HG03457 (cell line): ENCODE measurements around the gene KCNH8.
"Not testable (repeated sequence)": the region's sequence is repeated elsewhere in the genome, so short reads cannot be mapped to it uniquely, and the experiment has no call there.

ENCODE experiments used
- ATAC-seq: cut with Tn5 transposase; IDR thresholded peaks from one replicate; pipeline ENCODE4 v1.9.1; 2021; ENCODE audit warnings: moderate number of reproducible peaks; ENCODE audit not compliant: unreplicated experiment

Gene KCNH8

DNA sequence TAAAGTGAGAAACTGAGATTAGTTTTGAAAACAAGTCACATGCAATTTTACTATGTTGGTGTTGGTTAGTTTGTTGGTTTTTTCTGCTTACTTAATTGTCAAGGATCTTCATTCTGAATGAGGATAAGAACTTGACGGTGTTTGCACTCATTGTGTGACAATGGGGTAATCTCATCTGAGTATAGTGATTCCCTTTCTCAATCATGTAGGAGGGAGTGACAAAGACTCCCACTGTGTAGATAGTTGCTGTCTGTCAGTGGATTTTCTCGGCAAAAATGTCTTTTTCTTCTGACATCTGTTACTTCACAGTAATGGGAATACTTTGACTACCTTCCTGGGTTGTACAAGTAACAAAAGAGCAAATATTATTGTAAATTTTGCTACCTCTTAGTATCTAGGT, 23.5 kb downstream of the KCNH8 start:
- ATAC-seq: no peak

DNA sequence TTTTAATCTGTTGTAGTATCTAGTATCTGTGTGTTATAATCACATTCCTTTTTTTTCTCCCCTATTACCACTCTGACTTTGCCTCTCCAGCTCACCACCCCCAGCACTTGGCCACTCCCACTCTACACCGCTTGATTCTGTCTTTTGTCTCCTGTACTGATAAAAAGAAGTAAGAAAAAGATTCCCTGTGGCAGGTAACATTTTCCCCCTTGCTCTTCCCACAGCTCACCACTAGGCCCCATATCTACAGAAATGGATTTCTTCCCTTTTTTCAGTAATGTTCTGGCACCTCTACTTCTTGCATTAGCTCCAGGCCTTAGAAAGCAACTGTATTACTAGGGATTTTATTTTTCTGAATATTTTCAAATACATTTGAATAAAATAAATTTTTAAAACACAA, 25.6 kb downstream of the KCNH8 start:
- ATAC-seq: no peak

DNA sequence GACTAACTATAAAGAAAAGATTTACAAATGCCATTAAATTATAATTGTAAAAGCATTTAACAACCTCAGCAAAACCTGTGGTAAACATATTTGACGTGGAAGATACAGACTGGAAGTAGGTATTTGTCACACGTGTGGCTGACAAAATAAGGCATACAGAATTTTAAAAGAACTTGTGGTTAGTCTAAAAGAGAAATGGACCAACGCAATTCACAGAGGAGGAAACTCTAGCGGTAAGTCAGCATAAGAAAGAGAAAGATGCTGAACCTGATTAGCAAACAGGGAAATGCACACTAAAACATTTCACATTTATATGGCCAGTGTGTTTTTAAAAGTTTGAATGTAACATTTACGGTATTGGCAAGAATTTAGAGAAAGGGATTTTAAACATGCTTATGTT, 35.3 kb downstream of the KCNH8 start:
- no peak for ATAC-seq

DNA sequence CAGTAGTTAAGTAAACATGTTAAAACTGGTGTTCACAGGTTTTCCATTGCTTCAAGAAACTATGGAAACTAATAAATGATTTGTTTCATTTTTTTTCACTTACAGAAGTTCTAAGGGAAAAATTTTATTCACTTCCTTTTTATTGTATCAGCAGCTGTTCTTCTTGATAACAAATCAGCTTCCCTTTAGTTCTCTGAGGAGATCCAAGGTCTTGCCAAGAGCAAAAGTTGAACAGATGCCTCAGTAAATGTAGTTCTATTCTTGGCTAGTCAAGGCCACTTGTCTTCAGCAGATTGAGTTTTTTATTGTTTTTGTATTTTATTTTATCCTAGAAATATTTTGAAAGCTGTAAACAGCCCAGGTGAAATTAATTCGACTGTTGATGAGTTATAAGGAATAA, 41.8 kb downstream of the KCNH8 start:
- ATAC-seq: no peak

DNA sequence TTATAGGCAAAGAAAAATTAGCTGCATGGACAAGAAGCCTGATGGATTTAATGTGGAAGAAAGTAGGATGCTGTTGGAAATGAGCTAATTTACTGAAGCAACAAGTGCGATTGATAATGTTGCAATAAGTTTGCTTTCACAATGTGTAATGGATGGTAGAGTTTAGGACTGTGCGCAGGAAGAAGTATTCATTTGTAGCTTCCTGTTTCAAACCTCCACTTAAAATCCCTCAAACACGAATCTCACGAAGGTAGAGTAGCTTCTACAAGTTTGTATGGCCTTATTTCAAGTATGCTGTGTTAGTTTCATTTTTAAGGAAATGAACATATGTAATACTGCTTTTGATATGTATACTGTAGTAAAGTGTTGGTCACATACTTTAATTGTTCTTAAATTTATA, 42.3 kb downstream of the KCNH8 start:
- ATAC-seq: no peak

DNA sequence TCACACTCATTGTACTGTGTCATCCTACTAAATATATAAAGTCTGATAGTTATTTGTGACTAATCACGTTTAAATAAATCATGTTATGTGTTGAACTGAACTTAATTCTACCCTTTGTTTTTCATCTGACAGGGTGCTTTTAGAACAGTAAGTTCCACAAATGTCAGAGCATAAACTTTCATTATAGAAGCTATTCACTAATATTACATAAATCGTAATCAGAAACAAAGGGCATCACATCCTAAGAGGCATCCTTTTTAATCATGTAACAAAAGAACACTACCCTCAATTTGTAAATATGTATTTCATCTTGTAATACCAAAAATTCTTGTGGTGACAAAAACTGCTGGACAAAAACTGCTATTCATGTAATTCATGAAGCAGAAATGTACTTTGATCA, 50.8 kb downstream of the KCNH8 start:
- ATAC-seq: no peak

DNA sequence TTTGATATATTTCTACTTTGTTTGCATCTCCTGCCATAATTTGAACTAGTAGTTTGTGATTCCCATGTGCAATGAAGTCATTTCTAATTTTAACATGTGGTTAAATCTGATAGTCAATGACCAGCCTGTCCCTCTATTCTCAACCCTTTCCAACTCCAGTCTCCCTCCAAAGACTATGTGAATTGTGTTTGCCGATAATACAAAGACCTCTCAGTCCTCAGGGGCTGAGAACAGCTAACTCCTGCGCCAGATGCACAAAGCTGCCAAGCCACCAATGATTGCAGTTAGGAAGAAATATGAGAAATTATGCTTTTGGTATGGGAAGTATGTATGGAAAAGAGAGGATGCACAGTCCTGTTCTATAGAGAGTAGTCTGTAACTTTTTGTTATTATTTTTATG, 54.0 kb downstream of the KCNH8 start:
- no peak for ATAC-seq

DNA sequence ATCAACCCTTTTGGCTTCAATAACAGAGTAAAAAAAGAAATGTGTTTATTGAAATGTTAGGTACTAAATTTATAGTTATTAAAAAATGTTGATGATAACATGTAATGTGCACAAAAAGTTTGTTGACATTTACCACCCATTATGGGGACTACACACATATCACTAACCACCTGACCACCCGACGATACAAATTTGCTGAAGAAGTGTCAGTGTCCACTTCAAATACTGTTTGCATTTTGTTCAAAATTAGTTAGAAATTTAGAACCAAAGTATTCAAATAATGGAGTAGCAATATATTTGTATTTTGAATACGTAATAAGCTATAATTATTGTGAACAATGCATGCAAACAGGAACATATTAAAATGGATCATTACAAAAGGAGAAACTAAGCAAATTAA, 54.4 kb downstream of the KCNH8 start:
- no peak for ATAC-seq

DNA sequence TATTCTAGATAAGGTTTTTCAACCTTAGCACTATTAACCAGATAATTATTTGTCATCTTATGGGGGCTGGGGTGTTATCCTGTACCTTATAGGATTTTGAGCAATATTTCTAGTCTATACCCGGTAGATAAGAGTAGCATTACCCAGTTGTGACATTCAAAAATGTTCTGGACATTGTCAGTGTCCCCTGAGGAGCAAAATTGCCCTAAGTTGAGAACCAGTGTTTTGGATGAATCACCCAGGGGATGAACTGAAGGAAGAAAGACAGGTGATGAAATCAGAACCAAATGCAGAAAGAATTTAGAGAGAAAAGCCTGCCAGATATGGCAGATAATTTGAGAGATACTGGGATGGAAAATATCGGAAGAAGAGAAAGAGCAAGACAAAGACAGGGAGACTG, 58.2 kb downstream of the KCNH8 start:
- ATAC-seq: no peak

DNA sequence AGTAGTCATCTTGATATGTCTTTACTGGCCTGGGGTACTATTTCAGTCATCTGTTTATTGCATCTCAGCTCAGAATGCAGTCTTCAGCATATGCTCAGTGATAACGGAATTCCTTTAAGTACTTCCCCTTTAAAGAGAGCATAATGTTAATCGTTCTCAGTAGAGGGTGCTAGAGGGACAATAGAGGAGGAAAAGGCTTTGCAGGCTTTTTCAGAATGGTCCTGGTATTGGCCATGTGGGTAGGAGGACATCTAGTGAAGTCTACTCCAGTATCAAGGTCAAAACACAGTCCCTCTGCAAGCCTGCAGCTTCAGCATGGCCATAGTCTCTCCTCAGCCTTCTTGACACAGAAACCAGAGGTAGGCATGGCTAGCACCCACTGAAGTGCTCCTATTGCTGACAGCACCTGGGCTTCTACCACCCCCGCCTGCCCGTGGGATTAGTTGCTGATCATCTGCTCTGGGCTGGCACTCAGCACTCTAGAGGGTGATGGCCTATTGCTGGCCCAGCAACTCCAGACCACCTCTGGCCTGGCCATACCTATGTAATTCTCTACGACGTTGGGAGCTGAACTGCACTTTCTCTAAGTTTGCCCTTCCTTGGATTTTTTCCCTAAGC, 65.4 kb downstream of the KCNH8 start:
- ATAC-seq: no peak

DNA sequence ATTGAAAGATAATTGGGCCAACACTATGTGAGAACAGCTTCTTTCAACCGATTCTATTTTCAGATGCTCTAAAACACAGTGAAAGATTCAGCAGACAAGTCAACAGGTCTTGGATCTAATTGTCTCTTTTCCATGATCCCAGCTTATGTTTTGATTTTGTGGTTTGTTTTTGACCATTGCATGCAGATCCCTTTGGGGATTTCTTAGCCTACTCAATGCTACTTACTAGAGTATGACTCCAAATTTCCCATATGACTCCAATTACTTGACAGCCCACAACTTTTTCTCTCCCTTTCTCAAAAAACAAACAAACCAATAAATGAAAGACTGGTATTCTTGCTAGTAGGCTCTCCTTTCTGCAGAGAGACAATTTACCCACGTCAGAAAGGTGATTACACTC, 67.1 kb downstream of the KCNH8 start:
- ATAC-seq: no peak

DNA sequence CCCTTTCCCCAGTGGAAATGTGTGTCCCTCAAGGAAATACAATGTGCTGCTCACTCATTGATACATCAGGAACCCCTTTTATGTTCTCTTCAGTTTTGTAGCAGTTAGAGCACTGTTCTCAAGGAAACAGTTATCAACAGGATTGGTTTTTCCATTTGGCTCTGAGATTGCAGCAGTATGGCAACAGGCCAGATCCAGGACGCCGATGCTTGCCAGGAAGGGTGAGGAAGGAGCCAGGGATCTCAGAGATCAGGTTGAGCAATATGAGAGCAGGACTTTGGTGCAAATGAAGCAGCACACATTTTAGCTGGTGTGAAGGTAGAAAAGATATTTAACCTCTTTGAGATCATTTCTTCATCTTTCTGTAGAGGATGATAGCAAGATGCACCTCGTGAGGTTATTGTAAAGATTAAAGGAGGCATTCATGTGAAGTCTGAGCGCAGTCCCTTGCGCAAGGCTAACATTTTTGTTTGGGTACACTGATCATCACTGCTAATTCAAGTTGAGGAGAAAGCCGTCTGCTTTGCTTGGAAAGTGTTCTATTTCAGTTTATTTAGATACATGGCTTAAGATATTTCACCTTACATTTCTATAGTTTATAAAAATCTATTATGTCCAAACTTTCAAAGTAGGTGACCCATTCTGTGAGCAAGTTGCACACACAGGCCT, 68.5 kb downstream of the KCNH8 start:
- ATAC-seq: no peak

DNA sequence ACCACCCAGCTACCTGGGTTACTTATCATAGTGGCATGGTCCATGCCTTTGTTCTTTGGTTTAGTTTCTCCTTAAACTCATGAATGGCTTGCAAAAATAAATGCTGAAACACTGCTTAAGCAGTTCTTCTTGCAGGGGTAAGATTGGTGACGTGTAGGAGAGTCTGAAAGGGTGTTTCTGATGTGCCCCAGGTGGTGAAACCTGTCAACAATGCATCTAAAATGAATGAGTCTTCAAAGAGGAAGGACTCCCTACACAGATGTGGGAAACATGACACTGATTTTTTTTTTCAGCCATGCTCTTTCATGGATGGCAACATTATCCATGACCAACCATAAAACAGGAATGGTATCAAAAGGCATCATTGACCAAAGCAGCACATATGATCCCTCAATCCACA, 72.0 kb downstream of the KCNH8 start:
- ATAC-seq: no peak

DNA sequence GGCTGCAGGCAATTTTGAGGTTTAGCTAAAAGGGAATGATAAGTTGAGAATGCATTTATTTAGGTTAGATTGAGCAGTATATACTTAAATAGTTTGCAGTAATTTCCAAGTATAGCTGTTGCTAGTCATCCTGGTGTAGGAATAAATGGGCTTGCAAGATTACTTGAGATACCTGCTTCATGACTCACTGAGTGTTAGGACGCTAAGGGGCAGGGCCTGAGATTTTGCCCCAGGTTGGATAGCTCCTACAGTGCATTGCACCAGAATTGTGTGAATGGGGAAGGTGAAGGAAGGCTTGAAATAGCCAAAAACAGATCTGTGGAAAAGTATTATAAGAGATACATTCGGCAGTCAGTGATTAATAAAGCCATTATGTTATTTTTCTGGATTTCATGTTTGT, 72.8 kb downstream of the KCNH8 start:
- ATAC-seq: no peak

DNA sequence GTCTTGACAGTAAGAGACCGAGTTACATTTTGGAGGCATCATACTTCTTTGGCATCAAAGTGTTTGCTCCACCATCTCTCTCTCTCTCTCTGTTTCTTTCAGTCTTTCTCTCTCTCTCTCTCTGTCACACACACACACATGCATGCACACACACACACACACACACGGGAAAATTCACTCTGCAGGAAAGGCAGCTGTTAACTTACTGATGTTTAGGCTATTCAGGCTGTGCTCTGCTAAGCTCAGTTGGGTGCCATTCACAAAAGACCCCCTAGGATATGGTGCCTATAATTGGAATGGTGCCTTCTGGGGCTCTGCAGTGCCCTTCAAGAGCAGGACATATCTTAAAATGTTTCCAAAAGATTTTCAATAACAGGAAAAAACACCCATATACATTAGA, 78.2 kb downstream of the KCNH8 start:
- no peak for ATAC-seq

DNA sequence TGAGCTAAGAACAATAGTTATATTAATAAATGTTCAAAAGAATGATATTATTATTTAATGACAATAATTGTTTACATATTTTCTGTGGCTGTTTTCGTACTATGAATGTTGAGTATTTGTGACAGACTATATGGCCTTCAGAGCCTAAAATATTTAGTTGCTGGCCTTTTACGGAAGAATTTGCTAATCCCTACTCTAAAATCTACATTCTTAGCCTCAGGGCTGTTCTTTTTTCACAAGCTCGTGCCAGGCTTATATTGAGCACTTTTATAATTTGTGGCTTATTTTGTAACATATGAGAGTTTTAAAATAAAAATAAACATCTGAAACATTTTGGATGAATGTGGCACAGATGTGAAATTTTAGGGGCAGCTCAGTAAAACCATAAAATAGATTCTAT, 79.9 kb downstream of the KCNH8 start:
- no peak for ATAC-seq

DNA sequence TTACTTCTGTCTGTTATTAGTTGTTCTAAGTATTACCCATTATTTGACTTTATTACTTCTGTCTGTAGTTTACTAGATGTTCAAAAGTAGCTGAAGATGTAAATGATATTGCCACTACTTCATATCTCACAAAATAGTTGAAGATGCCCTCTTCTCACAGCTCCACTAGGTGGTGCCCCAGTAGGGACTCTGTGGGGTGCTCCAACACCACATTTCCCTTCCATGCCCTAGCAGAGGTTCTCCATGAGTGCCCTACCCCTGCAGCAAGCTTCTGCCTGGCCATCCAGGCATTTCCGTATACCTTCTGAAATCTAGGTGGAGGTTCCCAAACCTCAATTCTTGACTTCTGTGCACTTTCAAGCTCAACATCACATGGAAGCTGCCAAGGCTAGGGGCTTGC, 80.8 kb downstream of the KCNH8 start:
- ATAC-seq: no peak

DNA sequence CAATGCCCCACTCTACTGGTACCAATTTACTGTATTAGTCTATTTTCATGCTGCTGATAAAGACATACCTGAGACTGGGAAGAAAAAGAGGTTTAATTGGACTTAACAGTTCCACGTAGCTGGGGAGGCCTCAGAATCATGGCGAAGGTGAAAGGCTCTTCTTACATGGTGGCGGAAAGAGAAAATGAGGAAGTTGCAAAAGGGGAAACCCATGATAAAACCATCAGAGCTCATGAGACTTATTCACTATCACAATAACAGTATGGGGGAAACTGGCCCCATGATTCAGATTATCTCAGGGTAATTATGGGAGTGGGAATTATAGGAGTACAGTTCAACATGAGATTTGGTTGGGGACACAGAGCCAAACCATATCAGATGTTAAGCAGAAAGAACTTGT, 81.6 kb downstream of the KCNH8 start:
- not testable (repeated sequence) for ATAC-seq

DNA sequence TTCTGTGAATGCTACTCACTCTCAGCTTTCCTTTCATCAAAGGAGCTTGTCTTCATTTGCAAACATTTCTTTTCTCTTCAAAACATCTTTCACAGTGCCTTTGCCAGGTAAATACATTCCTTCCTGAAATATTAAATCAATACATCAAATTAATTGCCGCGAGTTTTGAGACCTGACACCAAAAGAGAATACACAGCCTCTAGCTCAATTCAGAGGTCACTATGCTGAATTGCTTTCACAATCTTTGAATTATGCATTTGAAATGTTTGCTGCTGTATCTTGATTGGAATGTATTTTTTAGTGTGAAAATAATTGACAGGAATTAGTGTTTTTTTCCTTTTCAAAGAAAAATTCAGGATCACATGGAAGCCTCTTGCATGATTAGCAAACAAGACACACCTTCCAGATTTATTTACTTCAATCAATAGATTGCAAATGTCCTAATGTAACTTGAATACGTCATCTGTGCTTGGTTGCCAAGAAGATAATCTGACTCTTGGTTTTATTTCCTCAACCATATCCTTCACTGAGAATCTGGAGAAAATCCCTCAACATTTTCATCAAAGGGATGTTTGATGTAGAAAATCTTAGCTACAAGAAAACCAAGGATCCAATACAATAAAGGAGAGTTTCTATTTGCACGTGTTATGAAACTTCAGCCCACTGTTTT, 83.6 kb downstream of the KCNH8 start:
- no peak for ATAC-seq

DNA sequence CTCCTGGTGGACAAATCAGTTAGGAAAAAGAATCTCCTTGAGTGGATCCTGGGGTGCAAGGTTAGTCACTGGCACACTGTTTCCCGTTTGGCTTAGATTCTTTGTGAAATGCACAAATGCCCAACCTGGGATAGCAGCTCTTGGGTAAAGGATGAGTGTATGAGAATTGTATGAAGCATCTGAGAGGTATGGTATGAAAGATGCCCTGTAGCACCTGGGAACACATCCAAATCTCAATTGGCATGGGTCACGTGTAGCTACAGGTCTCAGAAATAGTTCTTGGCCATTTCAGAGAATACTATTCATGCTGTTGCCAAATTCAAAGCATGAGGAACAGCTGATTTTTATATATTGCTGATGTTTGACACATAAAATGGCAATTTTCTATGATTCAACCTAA, 84.3 kb downstream of the KCNH8 start:
- no peak for ATAC-seq

DNA sequence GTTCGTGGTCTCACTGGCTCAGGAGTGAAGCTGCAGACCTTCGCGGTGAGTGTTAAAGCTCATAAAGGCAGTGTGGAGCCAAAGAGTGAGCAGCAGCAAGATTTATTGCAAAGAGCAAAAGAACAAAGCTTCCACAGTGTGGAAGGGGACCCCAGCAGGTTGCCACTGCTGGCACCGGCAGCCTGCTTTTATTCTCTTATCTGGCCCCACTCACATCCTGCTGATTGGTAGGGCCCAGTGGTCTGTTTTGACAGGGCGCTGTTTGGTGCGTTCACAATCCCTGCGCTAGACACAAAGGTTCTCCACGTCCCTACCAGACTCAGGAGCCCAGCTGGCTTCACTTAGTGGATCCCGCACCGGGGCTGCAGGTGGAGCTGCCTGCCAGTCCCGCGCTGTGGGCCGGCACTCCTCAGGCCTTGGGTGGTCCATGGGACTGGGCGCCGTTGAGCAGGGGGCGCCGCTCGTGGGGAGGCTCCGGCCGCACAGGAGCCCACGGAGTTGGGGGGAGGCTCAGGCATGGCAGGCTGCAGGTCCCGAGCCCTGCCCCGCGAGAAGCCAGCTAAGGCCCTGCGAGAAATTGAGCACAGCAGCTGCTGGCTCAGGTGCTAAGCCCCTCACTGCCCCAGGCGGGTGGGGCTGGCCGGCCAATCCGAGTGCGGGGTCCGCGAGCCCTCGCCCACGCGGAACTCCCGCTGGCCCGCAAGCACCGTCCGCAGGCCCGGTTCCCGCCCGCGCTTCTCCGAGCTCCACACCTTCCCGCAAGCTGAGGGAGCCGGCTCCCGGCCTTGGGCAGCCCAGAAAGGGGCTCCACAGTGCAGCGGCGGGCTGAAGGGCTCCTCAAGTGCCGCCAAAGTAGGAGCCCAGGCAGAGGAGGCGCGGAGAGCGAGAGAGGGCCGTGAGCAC, 85.8 kb downstream of the KCNH8 start:
- ATAC-seq: not testable (repeated sequence)

DNA sequence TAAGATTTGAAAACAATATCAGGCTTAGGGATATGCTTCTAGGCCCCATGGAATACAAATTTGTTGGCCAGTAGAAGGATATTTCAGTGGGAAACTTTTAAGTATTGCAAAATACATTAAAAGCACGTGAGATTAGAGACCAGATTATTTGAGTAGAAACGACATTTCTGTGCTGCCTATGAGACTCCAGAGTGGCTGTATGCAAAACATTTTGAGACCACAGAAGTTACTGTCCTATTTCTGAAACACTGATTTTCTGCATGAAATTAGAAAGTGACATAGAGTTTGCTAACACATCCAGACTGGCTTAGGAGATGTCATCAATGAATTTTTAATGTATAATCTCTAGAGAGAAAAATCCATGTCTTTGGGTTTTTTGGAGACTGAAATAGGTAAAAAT, 99.8 kb downstream of the KCNH8 start:
- ATAC-seq: no peak
